Upper lobe of right lung (tissue), 1 donor: ENCODE measurements around the gene ARHGAP19. TPM values are rescaled to one million over a fixed set of nuclear protein-coding genes. Genes with fewer than 3 reads are reported as not detected.

ENCODE experiments used
- ATAC-seq: fragments of 200-7000 bp; cut with Tn5 transposase; one replicate; pipeline ENCODE4 v1.9.1; 2020; ENCODE audit warnings: mild to moderate bottlenecking, moderate library complexity
- DNase-seq: peaks from one replicate; pipeline ENCODE4 v3.0.0-alpha.2; 2020
- H3K27ac ChIP-seq: fragments of 200-600 bp; one replicate; pipeline ENCODE4 v1.8.0; 2022
- H3K27me3 ChIP-seq: fragments of 200-600 bp; one replicate; pipeline ENCODE4 v1.8.0; 2022; ENCODE audit warnings: mild to moderate bottlenecking
- H3K36me3 ChIP-seq: fragments of 200-600 bp; one replicate; pipeline ENCODE4 v1.8.0; 2022
- H3K4me1 ChIP-seq: fragments of 200-600 bp; one replicate; pipeline ENCODE4 v1.8.0; 2022
- H3K4me3 ChIP-seq: fragments of 200-600 bp; one replicate; pipeline ENCODE4 v1.8.0; 2022; ENCODE audit warnings: mild to moderate bottlenecking
- H3K9me3 ChIP-seq: fragments of 200-600 bp; one replicate; pipeline ENCODE4 v1.8.0; 2022
- CTCF ChIP-seq: fragments of 200-600 bp; IDR thresholded peaks from one replicate; pipeline ENCODE4 v1.8.0; 2022; ENCODE audit warnings: antibody characterized with exemption
- intact Hi-C: fragments of 100-400 bp; cut with DNase I; formaldehyde crosslinking; loops from one replicate; pipeline ENCODE4 v1.11.0; 2022
- total RNA-seq: library from RNA; stranded (reverse); fragmentation: NEBNext Ultra II Directional; extraction: Animal tissue kit (Norgen Biotek cat#: 25700); gene quantifications from one replicate; pipeline ENCODE4 v1.2.1, GENCODE V29; 2021
- donor health status: DM: no; HTN: yes; CAD: no; lungs with severe emphysema.

ARHGAP19 gene
- total RNA-seq, 1 donor from 2014 or later, result 14.0 TPM

DNA sequence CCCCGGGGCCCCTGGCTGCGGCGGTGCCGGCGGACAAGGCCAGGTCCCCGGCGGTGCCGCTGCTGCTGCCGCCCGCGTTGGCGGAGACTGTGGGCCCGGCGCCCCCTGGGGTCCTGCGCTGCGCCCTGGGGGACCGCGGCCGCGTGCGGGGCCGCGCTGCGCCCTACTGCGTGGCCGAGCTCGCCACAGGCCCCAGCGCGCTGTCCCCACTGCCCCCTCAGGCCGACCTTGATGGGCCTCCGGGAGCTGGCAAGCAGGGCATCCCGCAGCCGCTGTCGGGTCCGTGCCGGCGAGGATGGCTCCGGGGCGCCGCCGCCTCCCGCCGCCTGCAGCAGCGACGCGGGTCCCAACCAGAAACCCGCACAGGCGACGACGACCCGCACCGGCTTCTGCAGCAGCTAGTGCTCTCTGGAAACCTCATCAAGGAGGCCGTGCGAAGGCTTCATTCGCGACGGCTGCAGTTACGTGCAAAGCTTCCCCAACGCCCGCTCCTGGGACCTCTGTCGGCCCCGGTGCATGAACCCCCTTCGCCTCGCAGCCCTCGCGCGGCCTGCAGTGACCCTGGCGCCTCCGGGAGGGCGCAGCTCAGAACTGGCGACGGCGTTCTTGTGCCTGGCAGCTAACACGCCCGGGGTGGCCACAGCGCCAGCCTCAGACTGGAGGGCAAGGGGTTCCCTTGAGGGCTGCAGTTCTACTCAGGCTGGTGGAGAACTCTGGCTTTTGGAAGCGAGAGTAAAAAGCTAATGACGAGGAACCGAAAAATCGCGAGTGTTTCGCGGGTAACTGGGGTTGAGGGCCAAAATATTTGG is 27.4 kb upstream of the ARHGAP19 start:
- intact Hi-C loops, result no loop called here

DNA sequence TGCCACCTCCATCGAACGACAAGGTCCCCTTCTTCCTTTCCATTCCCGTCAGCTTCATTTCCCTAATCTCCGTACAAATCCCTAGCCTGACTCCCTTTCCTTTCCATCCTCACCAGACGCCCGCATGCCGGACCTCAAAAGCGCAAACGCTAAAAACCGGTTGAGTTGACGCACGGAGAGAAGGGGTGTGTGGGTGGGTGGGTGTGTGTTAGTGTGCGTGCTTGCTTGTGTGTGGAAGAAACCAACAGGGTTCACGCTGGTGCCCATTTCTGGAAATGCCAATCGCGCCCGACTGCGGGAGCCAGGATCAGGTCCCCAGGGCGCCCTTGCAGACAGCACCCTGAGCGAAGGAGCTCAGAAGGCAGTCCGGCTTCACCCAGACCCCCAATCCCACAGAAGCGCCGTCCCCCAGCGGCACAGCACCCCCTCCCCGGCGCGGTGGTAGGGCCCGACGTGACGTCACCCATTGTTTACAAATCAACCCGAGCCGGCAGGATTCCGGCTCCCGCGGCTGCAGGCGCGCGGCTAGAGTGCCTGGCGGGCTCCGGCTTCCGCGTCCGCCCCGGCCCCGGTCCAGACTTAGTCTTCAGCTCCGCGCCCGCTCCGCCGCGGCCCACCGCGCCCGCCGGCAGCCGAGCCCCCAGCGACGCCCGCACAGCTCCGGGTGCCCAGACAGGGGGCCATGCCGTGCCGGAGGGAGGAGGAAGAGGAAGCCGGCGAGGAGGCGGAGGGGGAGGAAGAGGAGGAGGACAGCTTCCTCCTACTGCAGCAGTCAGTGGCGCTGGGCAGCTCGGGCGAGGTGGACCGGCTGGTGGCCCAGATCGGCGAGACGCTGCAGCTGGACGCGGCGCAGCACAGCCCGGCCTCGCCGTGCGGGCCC is 26.6 kb upstream of the ARHGAP19 start, which contains the start of gene FRAT1:
Gene FRAT1 (plus strand): TSS at position 500 of the 880 bp plus-strand sequence. CDS start 183 bp downstream, at position 683.
- H3K27ac ChIP-seq, result peak within 1 kb of the TSS; percentile 100
- no peaks in the 10 kb centered on the region for H3K9me3 ChIP-seq
- DNase-seq (peak; percentile 97), ATAC-seq (peak; percentile 87)
- intact Hi-C loops, result no loop called here
- H3K4me3 ChIP-seq, result peak within 1 kb of the TSS; percentile 73
- no peaks in the 10 kb centered on the region for H3K27me3 ChIP-seq
- H3K4me1 ChIP-seq, result peaks cover 21% of the 10 kb centered on the region
- no peak for TF ChIP-seq CTCF
- no peaks in the 10 kb centered on the region for H3K36me3 ChIP-seq

More for the DNA sequence above, 27.4 kb upstream of the ARHGAP19 start:
- no peaks in the 10 kb centered on the region for H3K36me3 ChIP-seq
- peaks cover 21% of the 10 kb centered on the region for H3K4me1 ChIP-seq
- peak overlapping the region; percentile 85 for H3K27ac ChIP-seq
- peak; percentile 60 for ATAC-seq
- peak; percentile 88 for DNase-seq
- H3K27me3 ChIP-seq, result no peaks in the 10 kb centered on the region
- H3K4me3 ChIP-seq, result peak overlapping the region; percentile 73
- H3K9me3 ChIP-seq, result no peaks in the 10 kb centered on the region
- peak; percentile 25 for TF ChIP-seq CTCF

GRCh38 chr10:97314671-97315070 is 22.2 kb upstream of the ARHGAP19 start:
- no peak for TF ChIP-seq CTCF
- DNase-seq, result no peak
- Histone ChIP-seq H3K4me1 (no peaks in the 10 kb centered on the region), H3K4me3 (no peak overlapping the region), H3K27me3 (no peaks in the 10 kb centered on the region), H3K27ac (no peak overlapping the region), H3K36me3 (no peaks in the 10 kb centered on the region), H3K9me3 (no peaks in the 10 kb centered on the region)
- intact Hi-C loops, result no loop called here
- no peak for ATAC-seq

- no peak for ATAC-seq
- Histone ChIP-seq H3K4me1 (no peaks in the 10 kb centered on the region), H3K36me3 (no peaks in the 10 kb centered on the region), H3K27ac (no peak overlapping the region), H3K4me3 (no peak overlapping the region), H3K27me3 (no peaks in the 10 kb centered on the region), H3K9me3 (no peaks in the 10 kb centered on the region)
- DNase-seq, result no peak
- intact Hi-C loops, result no loop called here
- TF ChIP-seq CTCF, result no peak
Observed at GRCh38 chr10:97312897-97313296, 20.5 kb upstream of the ARHGAP19 start.

- no peaks in the 10 kb centered on the region for H3K36me3 ChIP-seq
- no peak for TF ChIP-seq CTCF
- intact Hi-C loops, result no loop called here
- H3K27me3 ChIP-seq, result no peaks in the 10 kb centered on the region
- no peak overlapping the region for H3K27ac ChIP-seq
- no peak overlapping the region for H3K4me3 ChIP-seq
- DNase-seq (no peak), ATAC-seq (no peak)
- no peaks in the 10 kb centered on the region for H3K9me3 ChIP-seq
- H3K4me1 ChIP-seq, result no peaks in the 10 kb centered on the region
Observed at GRCh38 chr10:97311111-97311626, 18.7 kb upstream of the ARHGAP19 start.
